Uterus (tissue), 2 donors: ENCODE measurements around the gene INTS15.
"Not testable (repeated sequence)": the region's sequence is repeated elsewhere in the genome, so short reads cannot be mapped to it uniquely, and the experiment has no call there.

Experiments used
- POLR2A ChIP-seq, 2 donors: fragments of 450-650 bp; IDR thresholded peaks; one replicate each; pipeline ENCODE4 v1.6.1; 2016; ENCODE audit warnings: antibody characterized with exemption in 2 of 2, mild to moderate bottlenecking in 1 of 2, moderate library complexity in 1 of 2
- TF ChIP-seq, protein P1 (sequence below), 4 experiments: fragments of 200-600 bp in 2 of 4; fragments of 450-650 bp in 2 of 4; sonication (generic) in 2 of 4; IDR thresholded peaks; one replicate each; pipeline ENCODE4 v1.5.1; 2016 to 2019; ENCODE audit warnings: antibody characterized with exemption in 4 of 4, mild to moderate bottlenecking in 2 of 4, moderate library complexity in 1 of 4

DNA sequence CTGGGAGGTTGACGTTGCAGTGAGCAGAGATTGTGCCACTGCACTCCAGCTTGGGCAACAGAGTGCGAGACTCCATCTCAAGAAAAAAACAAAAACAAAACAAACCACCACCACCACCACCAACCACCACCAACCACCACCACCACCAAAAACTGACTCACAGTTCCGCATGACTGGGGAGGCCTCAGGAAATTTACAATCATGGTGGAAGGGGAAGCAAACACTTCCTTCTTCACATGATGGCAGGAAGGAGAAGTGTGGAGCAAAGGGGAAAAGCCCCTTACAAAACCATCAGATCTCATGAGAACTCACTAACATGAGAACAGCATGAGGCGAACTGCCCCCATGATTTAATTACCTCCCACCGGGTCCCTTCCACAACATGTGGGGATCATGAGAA is 45.1 kb downstream of the INTS15 start:
- TF ChIP-seq, protein P1, sequence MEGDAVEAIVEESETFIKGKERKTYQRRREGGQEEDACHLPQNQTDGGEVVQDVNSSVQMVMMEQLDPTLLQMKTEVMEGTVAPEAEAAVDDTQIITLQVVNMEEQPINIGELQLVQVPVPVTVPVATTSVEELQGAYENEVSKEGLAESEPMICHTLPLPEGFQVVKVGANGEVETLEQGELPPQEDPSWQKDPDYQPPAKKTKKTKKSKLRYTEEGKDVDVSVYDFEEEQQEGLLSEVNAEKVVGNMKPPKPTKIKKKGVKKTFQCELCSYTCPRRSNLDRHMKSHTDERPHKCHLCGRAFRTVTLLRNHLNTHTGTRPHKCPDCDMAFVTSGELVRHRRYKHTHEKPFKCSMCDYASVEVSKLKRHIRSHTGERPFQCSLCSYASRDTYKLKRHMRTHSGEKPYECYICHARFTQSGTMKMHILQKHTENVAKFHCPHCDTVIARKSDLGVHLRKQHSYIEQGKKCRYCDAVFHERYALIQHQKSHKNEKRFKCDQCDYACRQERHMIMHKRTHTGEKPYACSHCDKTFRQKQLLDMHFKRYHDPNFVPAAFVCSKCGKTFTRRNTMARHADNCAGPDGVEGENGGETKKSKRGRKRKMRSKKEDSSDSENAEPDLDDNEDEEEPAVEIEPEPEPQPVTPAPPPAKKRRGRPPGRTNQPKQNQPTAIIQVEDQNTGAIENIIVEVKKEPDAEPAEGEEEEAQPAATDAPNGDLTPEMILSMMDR (IDR thresholded peaks at IDR 0.05), result not testable (repeated sequence)
- not testable (repeated sequence) for TF ChIP-seq POLR2A (IDR thresholded peaks at IDR 0.05)
